ENCODE results near the gene C14orf119. TPM values are rescaled to one million over a fixed set of nuclear protein-coding genes. Genes with fewer than 3 reads are reported as not detected.

The C14orf119 gene
- total and polyA plus RNA-seq, 9 of the 15 experiments (the other 6 are each of a cell fraction or from before 2014, with no cell fraction given) = 36.7 to 251 (median 51.8) TPM

DNA sequence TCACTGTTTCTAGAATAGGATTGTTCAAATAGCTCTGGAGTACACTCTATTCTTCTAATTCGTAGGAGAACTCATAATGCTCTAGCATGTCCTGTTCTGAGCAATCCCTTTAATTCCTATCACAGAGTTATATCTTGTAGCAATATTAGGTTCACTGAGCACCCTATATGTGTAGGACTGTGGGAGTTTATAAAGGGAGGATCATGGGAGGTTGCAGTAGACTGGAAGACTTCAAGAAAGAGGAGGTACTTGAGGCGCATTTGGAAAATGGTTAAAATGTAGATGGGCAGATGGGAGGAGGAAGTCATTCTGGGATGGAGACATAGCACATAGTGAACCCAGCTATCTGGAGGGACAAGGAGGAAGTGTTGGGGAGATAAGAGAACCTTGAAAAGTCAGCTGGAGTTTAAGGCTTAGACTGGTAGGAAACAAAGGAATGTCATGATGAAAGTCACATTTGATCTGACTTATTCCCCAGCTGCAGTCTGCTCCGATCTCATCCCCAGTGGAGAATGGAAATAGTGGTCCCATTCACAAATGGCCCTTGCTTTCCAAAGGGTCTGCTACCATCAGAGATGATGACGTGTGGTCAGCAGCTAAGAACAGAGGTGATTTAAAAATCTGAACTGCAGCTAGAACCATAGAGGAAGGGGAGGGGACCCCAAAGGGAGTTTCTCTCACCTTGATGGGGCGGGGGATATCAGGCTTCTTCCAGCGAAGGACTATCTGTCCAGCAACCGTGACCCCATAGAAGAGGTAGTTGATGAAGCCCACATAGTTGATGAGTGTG, 33.9 kb downstream of the C14orf119 start (continued):
- no peak for TF ChIP-seq KAT7 (CRISPR knock-in tag; IDR thresholded peaks at IDR 0.05; ENCODE audit: borderline replicate concordance)
- TF ChIP-seq KDM5B (IDR thresholded peaks at IDR 0.05; ENCODE audit: insufficient replicate concordance, low read depth, low read length) = no peak
- TF ChIP-seq, protein P1, sequence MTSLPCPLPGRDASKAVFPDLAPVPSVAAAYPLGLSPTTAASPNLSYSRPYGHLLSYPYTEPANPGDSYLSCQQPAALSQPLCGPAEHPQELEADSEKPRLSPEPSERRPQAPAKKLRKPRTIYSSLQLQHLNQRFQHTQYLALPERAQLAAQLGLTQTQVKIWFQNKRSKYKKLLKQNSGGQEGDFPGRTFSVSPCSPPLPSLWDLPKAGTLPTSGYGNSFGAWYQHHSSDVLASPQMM (CRISPR knock-in tag; IDR thresholded peaks at IDR 0.05) = no peak
- TF ChIP-seq WHSC1 (IDR thresholded peaks at IDR 0.05; ENCODE audit: low read length) = no peak
- TF ChIP-seq NFRKB (IDR thresholded peaks at IDR 0.05; ENCODE audit: low read depth) = no peak

DNA sequence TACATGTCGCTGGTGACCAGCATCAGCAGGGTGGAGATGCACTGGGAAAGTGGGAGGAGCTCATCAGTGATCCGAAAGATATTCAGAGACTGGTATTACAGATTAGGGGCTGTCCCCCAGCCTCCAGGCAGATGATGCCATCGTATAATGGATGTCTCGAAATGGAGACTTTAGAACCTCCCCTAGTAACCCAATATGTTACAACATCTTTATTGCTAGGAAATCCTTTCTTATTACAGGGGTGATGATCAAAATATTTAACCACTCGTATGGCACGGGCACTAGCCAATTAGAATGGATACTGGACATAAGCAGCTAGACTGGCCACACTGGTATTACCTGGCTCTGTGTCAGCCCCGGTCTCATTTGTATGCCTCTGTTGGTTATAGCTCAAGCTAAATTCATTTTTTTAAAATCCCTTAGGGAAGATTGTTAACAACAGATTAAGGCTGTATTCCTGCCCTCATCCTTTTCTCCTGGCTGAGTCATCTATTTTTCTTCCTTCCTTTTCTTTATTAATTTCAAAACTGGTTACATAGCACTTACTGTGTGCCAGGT, 34.5 kb downstream of the C14orf119 start:
- intact Hi-C loops (cut with micrococcal nuclease) = no loop called here
- H3K9me3 ChIP-seq (replicated peaks; ENCODE audit: control insufficient read depth, insufficient read depth, low read depth, low read length) = no peaks in the 10 kb centered on the region
- no peaks in the 10 kb centered on the region for H4K20me1 ChIP-seq (replicated peaks; ENCODE audit: control insufficient read depth, insufficient read depth, low read length)
- H3K4me2 ChIP-seq (ENCODE audit: insufficient read depth, low read length) = peak overlapping the region; percentile 66
- ATAC-seq = no peak
- no peaks in the 10 kb centered on the region for H3K27me3 ChIP-seq (ENCODE audit: control insufficient read depth in 2 of 2, insufficient read depth in 2 of 2, low read length in 2 of 2)
- BruUV-seq (replicated peaks) = no TSS peak
- no peaks in the 10 kb centered on the region for H3K9me1 ChIP-seq (ENCODE audit: control insufficient read depth, insufficient read depth, low read length)
- CTCF ChIA-PET (ENCODE audit: low intra/inter-chr PET ratio) = interaction anchor here (1.5 kb wide), 1 partner anchor 9 kb away, joined by 5 read pairs; no protein-coding TSS in a partner anchor
- no peak overlapping the region for H3K9ac ChIP-seq (ENCODE audit: insufficient read depth in 1 of 2, low read depth in 2 of 2, low read length in 2 of 2)
- H3K79me2 ChIP-seq (ENCODE audit: control insufficient read depth, insufficient read depth, low read length) = no peaks in the 10 kb centered on the region
- no peak for FAIRE-seq
- H3K4me3 ChIP-seq = no peak overlapping the region
- 61% methylated on average over 7 of the region's 7 CpGs for WGBS (ENCODE audit: insufficient coverage, low coverage, missing lambda C conversion rate)
- no peak overlapping the region; the same call in 2 of the 3 replicates for H3K27ac ChIP-seq (ENCODE audit: extremely low read depth, low read depth, low read length)
- POLR2A ChIA-PET = interaction anchor here (0.6 to 1.5 kb wide), 4 partner anchors 16 to 65 kb away, joined by 3 to 5 read pairs (median 3); no protein-coding TSS in a partner anchor
- H2AFZ ChIP-seq (ENCODE audit: low read depth, low read length) = 0 out of 2 replicates have a peak overlapping the region, but pooled peaks have one; percentile 4
- in situ Hi-C loops (cut with MboI) = no loop called here
- peaks cover 3% of the 10 kb centered on the region; the same call in 1 of the 3 replicates for H3K36me3 ChIP-seq (ENCODE audit: control insufficient read depth, insufficient read depth, low read length)
- H3K4me1 ChIP-seq (replicated peaks in 1 of 2; ENCODE audit: control insufficient read depth in 2 of 2, insufficient read depth in 2 of 2, low read length in 2 of 2) = peaks cover 30 to 35% of the 10 kb centered on the region in 2 experiments
- no peak for DNase-seq (ENCODE audit: extremely low read depth in 1 of 4, low spot score in 3 of 4)
- TF ChIP-seq, protein P2, sequence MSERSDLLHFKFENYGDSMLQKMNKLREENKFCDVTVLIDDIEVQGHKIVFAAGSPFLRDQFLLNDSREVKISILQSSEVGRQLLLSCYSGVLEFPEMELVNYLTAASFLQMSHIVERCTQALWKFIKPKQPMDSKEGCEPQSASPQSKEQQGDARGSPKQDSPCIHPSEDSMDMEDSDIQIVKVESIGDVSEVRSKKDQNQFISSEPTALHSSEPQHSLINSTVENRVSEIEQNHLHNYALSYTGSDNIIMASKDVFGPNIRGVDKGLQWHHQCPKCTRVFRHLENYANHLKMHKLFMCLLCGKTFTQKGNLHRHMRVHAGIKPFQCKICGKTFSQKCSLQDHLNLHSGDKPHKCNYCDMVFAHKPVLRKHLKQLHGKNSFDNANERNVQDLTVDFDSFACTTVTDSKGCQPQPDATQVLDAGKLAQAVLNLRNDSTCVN (CRISPR knock-in tag; IDR thresholded peaks at IDR 0.05) = no peak
- TF ChIP-seq ZSCAN29 (IDR thresholded peaks at IDR 0.05) = no peak
- TF ChIP-seq, protein P3, sequence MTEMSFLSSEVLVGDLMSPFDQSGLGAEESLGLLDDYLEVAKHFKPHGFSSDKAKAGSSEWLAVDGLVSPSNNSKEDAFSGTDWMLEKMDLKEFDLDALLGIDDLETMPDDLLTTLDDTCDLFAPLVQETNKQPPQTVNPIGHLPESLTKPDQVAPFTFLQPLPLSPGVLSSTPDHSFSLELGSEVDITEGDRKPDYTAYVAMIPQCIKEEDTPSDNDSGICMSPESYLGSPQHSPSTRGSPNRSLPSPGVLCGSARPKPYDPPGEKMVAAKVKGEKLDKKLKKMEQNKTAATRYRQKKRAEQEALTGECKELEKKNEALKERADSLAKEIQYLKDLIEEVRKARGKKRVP (CRISPR knock-in tag; IDR thresholded peaks at IDR 0.05) = no peak
- TF ChIP-seq, protein P4, sequence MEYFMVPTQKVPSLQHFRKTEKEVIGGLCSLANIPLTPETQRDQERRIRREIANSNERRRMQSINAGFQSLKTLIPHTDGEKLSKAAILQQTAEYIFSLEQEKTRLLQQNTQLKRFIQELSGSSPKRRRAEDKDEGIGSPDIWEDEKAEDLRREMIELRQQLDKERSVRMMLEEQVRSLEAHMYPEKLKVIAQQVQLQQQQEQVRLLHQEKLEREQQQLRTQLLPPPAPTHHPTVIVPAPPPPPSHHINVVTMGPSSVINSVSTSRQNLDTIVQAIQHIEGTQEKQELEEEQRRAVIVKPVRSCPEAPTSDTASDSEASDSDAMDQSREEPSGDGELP (CRISPR knock-in tag; IDR thresholded peaks at IDR 0.05; ENCODE audit: borderline replicate concordance) = 0 out of 2 replicates have a peak, but pooled peaks have one; percentile 4
- TF ChIP-seq, protein P5, sequence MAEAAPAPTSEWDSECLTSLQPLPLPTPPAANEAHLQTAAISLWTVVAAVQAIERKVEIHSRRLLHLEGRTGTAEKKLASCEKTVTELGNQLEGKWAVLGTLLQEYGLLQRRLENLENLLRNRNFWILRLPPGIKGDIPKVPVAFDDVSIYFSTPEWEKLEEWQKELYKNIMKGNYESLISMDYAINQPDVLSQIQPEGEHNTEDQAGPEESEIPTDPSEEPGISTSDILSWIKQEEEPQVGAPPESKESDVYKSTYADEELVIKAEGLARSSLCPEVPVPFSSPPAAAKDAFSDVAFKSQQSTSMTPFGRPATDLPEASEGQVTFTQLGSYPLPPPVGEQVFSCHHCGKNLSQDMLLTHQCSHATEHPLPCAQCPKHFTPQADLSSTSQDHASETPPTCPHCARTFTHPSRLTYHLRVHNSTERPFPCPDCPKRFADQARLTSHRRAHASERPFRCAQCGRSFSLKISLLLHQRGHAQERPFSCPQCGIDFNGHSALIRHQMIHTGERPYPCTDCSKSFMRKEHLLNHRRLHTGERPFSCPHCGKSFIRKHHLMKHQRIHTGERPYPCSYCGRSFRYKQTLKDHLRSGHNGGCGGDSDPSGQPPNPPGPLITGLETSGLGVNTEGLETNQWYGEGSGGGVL (CRISPR knock-in tag; IDR thresholded peaks at IDR 0.05) = no peak
- TF ChIP-seq, protein P6, sequence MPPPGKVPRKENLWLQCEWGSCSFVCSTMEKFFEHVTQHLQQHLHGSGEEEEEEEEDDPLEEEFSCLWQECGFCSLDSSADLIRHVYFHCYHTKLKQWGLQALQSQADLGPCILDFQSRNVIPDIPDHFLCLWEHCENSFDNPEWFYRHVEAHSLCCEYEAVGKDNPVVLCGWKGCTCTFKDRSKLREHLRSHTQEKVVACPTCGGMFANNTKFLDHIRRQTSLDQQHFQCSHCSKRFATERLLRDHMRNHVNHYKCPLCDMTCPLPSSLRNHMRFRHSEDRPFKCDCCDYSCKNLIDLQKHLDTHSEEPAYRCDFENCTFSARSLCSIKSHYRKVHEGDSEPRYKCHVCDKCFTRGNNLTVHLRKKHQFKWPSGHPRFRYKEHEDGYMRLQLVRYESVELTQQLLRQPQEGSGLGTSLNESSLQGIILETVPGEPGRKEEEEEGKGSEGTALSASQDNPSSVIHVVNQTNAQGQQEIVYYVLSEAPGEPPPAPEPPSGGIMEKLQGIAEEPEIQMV (tag; conservative IDR thresholded peaks at IDR 0.05; ENCODE audit: low read depth) = no peak

All from K562 (cell line).